ENCODE results near the gene KRT9.
"Not testable (repeated sequence)": the region's sequence is repeated elsewhere in the genome, so short reads cannot be mapped to it uniquely, and the experiment has no call there.

The KRT9 gene

DNA sequence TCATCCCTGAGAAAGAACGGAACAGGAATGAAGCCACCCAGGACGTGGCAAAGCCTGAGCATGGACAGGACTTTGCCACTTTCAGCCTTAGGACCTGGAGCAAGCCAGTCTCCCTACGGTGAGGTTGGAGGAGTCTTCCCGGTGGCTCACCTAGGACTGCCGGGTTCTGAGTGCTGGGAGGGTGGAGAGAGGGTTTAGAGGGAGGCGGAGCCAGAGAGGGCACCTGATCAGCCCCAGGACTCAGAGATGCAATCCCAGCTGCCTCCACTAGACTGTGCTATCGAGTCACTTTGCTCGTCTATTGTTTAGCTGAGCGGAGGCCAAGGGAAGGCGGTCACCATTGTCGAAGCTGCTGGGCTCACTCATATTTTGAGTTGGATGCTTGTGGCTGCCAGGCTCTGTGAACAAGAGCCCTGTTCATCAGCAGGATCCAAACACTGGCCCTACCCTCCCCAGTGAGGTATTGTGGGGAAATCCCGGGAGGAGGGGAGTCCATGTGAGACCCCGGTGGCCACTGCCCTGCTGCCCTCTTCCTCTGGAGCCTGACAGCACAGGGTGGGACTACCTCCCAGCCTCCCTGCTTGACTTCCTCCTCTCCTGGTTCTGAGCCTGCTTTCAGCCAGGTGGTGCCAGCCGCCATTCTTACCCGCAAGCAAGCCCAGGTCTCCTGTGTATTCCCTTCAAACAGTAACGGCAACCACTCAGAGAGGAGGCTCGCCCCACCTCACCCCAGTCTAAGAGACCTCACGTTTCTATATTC, 7.8 kb upstream of the KRT9 start:
- DNase-seq (ENCODE audit: low read depth in 2 of 2), result peak; percentile 36 to 50

DNA sequence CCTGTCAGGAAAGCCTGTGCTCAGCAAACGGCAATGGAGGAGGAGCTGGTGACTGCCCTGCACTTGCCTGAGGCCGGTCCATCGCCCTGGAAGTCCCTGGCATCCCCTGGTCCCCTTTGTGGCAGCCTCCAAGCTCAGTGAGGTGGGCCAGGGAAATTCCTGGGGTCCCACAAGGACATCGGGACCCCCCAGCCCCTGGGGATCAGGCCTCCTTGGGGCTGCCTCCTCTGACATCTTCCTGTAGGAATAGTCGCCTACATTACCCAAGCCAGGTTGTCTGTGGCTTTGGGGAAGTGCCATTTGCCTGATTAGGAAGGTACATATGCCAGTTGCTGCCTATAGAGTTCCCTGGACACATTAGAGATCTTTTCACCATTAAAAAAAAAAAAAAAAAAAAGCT, 7.1 kb upstream of the KRT9 start:
- DNase-seq (ENCODE audit: low read depth in 2 of 2), result no peak

DNA sequence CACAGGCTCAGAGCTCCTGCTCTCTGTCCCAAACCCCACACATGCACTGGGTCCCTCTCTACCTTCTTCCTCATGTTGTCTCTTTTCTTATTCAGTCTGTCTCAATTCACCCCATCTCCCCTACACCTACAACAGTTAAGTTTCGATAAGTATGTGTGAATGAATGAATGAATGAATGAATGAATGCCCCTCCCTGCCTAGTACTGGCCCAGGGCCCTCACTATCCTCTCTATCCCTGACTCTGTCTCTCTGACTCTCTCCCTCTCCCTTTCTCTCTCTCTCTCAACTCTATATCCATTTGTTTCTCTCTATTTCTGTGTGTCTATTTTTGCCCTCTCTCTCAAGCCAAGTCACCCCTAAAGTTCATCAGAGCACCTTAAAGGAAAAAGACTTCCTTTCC, 6.7 kb upstream of the KRT9 start:
- DNase-seq (ENCODE audit: low read depth in 2 of 2), result no peak

DNA sequence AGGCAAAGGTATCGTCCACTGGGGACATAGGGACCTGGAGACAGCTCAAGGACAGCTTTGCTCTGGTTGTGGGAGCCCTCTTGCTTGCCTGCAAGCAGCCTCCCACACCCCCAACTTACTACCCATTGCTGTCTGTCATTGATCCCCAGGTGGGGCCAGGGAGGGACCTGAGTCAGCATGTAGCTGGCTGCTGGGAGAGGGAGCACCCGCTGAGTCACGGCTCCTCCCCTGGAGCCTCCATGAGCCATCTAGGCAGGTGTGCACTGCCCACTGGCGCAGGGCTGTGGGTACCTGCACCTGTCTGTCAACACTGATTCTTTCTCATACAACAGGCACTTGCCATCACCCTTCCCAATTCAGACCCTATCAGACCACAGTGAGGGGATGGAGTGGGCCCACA, 4.9 kb upstream of the KRT9 start:
- not testable (repeated sequence) for DNase-seq (ENCODE audit: low read depth in 2 of 2)

DNA sequence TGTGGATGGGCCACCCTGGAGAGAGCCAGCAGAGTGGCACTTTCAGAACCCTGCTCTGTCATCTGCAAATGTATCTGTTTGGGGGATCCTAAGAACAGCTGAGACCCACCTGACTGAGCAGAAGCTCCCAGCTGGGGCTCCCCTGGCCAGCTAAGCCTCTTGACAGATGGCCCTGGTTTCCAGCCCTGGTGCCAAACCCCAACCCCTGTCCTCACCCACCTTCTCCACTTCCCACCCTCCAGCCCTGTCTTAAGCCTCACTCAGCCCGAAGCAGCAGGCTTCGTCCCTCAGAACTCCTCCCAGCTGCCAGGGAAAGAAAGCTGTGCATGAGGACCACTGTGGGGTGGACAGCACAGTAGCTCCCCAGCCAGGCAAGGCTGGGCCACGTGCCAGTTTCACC, 3.5 kb upstream of the KRT9 start:
- DNase-seq (ENCODE audit: low read depth in 2 of 2), result no peak

DNA sequence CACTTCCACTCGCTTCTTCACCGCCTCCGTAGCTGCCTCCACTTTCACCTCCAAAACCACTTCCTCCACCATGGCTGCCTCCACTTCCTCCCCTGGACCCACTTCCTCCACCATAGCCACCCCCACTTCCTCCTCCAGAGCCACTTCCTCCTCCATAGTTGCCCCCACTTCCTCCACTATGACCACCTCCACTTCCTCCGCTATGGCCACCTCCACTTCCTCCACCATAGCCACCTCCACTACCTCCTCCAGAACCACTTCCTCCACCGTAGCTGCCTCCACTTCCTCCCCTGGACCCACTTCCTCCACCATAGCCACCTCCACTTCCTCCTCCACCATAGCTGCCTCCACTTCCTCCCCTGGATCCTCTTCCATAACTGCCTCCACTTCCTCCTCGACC, 4.5 kb downstream of the KRT9 start:
- no peak for DNase-seq (ENCODE audit: low read depth in 2 of 2)

DNA sequence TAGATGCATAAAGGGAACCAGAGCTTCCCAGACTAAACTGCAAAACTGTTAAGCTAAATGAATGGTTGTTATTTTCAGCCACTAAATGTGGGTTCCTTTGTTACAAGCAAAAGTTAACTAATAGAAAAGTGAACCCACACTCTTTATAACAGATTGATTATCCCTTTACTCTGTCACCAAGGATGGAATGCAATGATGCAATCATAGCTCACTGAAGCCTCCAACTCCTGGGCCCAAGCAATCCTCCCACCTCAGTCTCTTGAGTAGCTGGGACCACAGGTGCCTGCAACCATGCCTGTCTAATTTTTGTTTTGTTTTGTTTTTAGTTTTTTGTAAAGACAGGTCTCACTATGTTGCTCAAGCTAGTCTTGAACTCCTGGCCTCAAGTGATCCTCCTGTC, 6.5 kb downstream of the KRT9 start:
- no peak for DNase-seq (ENCODE audit: low read depth in 2 of 2)

DNA sequence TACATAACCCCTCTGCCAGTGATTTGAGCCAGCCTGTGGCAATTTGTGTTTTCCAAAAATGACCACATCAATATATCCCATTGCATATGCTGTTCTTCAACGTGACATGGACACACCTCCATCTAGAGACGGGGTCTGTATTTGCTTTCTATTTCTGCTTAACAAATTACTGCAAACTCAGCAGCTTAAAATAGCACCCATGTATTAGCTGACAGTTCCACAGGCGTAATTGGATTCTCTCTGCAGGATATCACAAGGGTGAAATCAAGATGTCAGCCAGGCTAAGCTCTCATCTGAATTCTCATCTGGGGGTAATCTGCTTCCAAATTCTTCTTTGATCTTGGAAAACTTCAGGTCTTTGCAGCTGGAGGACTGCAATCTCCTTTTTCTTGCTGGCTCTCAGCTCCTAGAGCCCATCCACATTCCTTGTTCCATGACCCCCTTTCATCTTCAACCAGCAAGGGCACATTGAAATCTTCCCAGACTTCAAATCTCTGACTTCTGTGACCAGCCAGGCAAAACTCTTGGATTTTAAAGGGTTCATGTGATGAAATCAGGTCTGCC, 8.2 kb downstream of the KRT9 start:
- no peak for DNase-seq (ENCODE audit: low read depth in 2 of 2)

DNA sequence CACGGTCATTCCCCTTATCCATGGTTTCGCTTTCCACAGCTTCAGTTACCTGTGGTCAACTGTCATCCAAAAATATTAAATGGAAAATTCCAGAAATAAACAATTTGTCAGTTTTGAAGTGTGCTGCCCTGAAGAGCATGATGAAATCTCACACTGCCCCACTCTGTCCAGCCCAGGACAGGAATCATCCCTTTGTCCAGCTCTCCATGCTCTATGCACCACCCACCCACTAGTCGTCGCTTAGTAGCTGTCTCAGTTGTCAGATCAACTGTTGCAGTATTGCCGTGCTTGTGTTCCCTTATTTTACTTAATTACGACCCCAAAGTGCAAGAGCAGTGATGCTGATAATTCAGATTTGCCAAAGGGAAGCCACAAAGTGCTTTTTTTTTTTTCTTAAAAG, 10.3 kb downstream of the KRT9 start:
- no peak for DNase-seq (ENCODE audit: low read depth in 2 of 2)

DNA sequence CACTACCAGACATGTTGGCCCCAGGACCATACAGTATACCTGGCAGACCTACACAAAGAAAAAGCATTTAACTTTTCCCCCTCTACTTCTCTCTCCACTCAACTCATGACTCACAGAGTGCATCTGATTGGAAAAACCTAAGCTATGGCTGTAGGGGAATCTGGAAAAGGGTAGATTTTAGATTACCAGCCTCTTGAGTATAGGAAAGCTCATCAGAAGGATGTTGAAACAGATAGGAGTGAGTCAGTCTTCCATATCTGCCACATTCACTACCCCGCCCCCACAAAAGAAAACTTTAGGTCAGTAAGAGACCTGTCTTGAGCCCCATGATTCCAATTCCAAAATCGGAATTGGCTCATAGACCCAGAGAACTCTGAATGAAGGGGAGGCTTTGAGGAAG, 12.3 kb downstream of the KRT9 start:
- no peak for DNase-seq (ENCODE audit: low read depth in 2 of 2)

DNA sequence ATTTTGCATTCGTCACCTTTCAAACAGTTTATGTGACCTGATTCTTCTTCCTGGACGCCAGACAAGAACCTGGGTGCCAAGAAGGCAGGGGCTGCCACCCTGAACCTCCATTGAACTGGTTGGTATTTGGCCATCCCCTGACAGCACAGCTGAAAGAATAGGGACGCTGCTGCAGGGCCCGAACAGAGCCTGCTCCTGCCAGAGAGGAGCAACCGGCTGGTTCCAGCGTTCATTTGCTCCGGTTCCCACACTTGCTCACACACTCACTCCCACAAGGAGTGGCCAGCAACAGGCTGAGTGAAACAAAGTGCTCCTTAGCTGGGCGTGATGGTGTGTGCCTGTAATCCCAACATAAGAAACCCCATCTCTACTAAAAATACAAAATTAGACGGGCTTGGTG, 14.9 kb downstream of the KRT9 start:
- DNase-seq (ENCODE audit: low read depth in 2 of 2), result no peak

DNA sequence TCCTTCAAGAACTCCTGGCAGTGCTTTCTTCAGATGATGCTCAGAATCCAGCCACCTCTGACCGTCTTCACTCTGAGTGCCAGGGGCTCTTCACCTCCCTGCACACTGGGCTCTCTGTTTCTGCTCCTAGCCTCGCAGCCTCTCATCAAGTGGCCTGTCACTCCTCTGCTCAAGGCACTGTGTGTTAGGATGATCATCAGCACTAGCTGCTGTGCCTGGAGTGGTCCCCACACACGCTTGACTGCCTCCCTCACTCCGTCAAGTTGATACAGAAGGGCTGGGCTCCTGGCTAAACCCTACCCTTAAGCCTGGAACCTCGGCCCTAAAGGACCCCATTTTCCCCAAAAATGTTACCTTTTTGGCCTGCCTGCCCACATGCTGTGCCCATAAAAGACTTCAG, 15.6 kb downstream of the KRT9 start:
- no peak for DNase-seq (ENCODE audit: low read depth in 2 of 2)

DNA sequence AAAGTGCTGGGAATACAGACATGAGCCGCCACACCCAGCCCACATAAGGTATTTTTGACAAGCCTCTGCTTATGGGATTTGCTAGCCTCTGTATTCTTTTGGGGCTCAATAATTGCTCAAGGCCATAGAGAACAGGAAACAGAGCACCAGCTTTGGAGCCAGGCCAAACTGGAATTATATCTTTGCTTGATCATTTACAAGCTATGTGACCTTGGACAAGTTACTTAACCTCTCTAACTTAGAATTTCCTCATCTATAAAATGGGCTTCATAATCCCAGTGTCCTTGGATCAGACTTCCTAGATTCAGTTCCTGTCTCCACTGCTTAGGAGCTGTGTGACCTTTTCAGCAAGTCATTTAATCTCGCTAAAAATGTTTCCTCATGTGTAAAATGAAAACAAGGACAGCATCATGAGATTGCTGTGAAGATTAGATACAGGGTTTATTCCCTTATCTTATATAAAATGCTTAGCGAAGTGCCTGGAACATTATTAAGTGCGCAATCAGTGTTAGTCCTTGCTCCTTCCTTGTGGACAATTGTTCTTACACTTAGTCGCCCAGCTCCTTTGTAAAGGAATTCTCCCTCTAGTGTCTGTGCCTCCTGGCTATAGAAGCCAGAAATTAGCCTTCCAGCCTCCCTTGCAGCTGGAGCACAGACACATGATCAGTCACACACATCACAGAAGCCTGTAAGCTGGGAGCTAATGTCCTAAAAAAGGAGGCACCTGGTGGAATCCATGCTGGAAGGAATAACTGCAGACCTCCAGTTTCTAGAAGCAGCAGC, 16.6 kb downstream of the KRT9 start:
- DNase-seq (ENCODE audit: low read depth in 2 of 2), result no peak

DNA sequence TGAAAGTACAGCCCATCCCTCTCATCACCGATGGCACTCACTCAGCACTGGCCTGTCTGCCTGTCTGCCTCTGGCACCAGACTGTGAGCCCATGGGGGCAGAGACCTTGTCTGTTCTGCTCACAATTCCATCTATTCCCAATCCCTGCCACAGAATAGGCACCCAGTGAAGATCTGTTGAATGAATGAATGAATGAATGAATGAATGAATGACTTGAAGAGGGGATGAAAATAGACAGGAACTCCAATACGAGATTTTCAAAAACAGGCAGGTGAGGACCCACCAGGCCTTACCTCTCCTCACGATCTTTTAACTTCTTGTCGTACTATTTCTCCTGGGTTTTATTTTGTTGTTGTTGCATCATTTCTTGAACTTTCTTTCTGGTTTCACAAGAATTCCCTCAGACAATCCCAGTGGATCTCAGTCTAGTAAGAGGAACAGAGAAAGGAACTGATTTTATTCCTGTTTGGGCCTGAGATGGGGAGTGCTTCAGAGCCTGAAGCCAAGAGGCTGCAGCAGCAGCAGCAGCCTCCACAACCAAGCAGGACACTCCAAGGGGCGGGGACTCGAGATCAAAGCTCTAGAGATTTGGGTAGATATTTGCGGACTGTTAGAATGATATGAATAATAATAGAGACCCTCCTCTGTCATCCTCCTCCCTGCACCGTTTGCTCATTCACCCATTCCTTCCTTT, 17.7 kb downstream of the KRT9 start:
- no peak for DNase-seq (ENCODE audit: low read depth in 2 of 2)

DNA sequence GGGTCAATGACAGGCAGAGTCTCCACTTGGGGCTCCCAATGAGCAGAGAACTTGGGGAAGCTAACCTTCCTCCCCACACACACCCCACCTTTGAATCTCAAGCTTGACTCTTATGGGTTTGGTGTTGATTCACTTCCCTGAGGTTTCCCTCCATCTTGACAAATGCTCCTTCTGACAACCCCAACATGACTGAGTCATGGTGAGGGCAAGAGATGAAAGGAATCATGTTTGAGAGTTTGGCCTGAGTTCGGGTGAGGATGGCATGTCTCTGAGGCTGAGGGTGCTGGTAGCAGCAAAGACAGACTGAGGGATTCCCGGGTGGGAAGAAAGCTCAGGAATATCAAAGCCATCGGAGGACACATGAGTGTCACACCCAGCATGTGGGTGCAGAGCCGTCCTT, 18.7 kb downstream of the KRT9 start:
- DNase-seq (ENCODE audit: low read depth in 2 of 2), result no peak

DNA sequence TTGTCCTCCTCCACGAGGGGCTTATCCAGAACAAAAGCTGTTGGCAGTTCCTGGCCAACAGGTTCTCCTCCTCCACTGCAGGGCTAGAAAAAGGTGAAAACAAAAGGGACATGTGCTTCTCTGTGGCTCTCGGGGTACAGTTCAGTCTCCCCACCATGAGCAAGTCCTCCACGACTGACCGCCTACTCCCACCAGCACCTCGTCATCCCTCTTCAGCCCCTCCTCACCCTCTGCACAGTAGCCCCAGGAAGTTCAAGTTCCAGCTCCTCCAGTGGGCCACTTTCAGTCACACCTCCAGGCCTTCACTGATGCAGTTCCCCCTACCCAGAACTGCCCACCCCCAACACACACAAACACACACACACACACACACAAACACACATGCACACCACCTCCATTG, 19.4 kb downstream of the KRT9 start:
- no peak for DNase-seq (ENCODE audit: low read depth in 2 of 2)

DNA sequence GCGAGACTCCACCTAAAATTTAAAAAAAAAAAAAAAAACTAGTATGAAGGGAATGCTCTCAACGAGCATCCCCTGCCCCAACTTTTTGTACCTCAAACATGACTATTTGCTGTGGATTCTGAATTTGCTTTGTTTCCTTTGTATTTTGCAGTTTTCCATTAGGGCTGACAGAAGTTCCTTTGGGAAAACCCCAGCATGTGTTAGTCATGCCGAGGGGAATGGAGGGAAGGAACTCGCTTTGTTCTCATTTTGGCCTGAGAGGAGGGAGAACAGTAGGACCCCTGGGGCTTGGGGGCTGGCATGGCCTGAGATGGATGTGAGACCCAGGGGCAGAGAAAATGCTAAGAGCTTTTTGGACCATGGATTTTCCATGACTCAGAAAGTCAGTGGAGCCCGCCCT, 20.5 kb downstream of the KRT9 start:
- no peak for DNase-seq (ENCODE audit: low read depth in 2 of 2)

DNA sequence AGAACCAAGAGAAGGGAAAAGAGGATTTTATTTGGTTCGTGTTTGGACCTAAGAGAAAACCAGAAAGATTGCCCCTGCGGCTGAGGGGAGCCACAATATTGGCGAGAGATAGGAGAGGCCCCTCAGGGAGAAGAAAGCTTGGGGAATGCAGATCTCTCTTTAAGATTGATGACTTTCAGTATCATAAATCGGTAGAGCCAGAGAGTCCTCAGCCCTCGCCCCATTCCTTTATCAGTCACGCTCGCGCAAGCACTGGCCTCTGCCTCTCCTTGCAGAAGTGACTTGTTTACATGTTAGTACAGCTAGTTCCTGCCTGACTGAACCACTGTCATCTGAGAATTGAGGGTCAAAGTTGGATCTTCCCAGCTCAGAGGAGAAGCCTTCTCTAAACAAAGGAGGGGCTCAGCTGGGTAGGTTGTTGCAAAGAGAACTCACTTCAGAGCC, 22.2 kb downstream of the KRT9 start:
- DNase-seq (ENCODE audit: low read depth in 2 of 2), result no peak

DNA sequence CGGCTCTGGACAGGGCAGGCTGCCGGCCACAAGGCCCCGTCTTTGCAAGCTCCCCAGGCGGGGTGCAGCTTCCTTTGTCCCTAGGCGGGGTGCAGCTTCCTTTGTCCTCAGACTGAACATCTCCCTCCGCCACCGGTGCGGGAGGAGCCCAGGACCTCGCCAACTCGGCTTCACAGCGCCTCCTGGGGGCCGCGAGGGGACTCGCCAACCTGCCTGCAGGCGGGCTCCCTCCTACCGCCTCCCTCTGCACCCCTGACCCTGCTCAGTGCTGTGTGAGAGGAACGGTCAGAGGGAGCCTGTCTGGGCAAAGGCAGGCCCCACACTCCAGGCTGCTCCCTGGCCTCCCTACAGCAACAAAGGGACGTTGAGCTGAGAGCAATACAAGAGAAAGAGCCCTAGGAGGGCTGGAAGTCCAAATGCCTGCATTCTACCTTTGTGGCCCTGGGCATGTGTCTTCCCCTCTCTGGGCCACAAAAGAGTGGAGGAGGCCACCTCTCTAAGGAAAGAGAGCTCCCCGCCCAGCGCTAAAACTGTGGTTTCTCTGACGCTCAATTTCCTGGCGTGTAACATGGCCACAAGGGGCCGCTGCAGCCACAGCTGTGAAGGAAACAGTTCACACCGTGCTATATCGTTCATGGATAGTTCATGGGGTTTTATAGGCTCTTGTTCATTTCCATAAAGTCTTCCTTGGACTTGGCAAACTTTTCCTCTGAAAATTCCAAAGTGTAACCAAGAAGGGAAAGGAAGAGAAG, 22.8 kb downstream of the KRT9 start:
- peak; percentile 77 to 81 for DNase-seq (ENCODE audit: low read depth in 2 of 2)

DNA sequence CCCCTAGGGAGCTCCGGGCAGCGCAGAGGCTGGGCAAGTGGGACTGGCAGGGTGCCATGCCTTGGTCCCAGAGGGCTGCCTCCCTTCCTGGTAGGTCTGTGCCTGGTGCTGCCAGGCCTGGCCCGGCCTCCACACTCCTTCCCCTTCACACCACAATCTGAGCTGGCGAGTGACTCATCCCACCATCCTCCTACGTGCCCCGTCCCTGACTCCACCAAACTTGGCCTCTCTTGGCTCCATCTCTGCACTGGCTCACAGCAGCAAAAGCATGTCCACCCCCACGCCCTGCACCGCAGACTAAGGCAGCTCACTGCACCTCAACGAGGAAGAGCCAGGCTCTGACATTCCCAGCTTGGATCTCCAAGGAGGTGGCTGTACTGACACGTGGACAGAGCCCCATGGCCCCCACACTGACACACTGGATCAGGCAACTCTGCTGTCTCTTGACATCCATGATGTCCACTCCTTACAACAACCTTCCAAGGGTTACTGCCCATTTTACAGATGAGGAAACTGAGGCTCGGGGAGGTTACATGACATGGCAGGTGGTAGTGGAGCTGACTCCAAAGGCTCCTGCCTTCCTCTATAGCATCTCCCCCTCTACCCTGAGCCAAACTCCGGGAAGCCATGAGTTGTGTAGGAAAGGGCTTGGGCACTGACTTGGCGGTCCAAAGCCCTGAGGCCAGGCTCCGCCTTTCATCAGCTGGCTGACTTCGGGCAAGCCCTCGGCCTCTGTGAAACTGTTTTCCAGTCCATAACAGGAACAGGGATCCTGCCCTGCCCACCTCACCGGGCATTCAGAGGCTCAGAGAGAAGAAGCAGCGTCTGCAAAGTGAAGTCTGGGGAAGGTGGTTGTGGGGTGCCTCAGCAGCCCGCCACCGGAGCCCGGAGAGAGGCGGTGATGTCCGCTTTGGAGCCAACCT, 23.7 kb downstream of the KRT9 start:
- peak; percentile 89 to 92 for DNase-seq (ENCODE audit: low read depth in 2 of 2)
